HCT116 (cell line): ENCODE data around the gene NRROS. TPM values are rescaled to one million over a fixed set of nuclear protein-coding genes. Genes with fewer than 3 reads are reported as not detected.

Experiments used
- ATAC-seq: fragments of 200-7000 bp; cut with Tn5 transposase; 2 replicates; pipeline ENCODE4 v1.9.1; 2020; ENCODE audit warnings: mild to moderate bottlenecking, moderate library complexity
- BruUV-seq: library from RNA; stranded (reverse); fragments of 400-500 nt; replicated peaks from 2 replicates; lab custom pipeline; 2021; lab: Mats Ljungman, UMichigan
- CTCF ChIA-PET: fragments of 300-600 bp; sonication (Branson Sonifier 250); formaldehyde crosslinking; loops from one replicate; lab custom pipeline; 2021; ENCODE audit warnings: antibody characterized with exemption; lab: Charles Lee
- POLR2A ChIA-PET: fragments of 300-600, 350-600 bp; sonication (Branson Sonifier 250); formaldehyde crosslinking; loops from one replicate; lab custom pipeline; 2021; ENCODE audit warnings: antibody characterized with exemption; lab: Charles Lee
- RAD21 ChIA-PET, 2 experiments: fragments of 300-600 bp; sonication (Branson Sonifier 250); formaldehyde crosslinking; loops; one replicate each; lab custom pipeline; 2023; ENCODE audit warnings: low total read pairs in 2 of 2; ENCODE audit not compliant: uncharacterized antibody in 2 of 2, unreplicated experiment in 2 of 2, low non-redundant PET in 1 of 2; lab: Charles Lee
- DNase-seq: peaks from one replicate; pipeline ENCODE4 v3.0.0-alpha.2; 2010; ENCODE audit warnings: low read depth, low spot score
- H2AFZ ChIP-seq: fragments of 200-600 bp; shearing (Covaris generic), sonication (generic); 2 replicates; pipeline ENCODE4 v1.6.1; 2017; ENCODE audit warnings: low read depth, mixed run types, mixed read lengths, antibody characterized with exemption, low read length; ENCODE audit not compliant: poor library complexity, severe bottlenecking
- H3K27ac ChIP-seq: 2 replicates; pipeline ENCODE4 v1.5.1; 2012; ENCODE audit warnings: low read depth, low read length
- H3K27me3 ChIP-seq: fragments of 200-600 bp; sonication (generic); 2 replicates; pipeline ENCODE4 v1.6.1; 2016; ENCODE audit warnings: mixed run types, low read length, mixed read lengths; ENCODE audit not compliant: insufficient read depth
- H3K36me3 ChIP-seq, 2 experiments: fragments of 200-500 bp in 1 of 2; fragments of 200-600 bp in 1 of 2; sonication (Bioruptor generic) in 1 of 2; sonication (generic) in 1 of 2; 2 replicates each; pipeline versions ENCODE4 v1.5.1 to v1.6.1; 2014 to 2016; ENCODE audit warnings: low read length in 2 of 2, inconsistent platforms in 1 of 2, mixed read lengths in 1 of 2, mixed run types in 1 of 2; ENCODE audit not compliant: insufficient read depth in 2 of 2, control insufficient read depth in 1 of 2
- H3K4me1 ChIP-seq, 2 experiments: fragments of 200-600 bp in 1 of 2; sonication (generic) in 1 of 2; 2 replicates each; pipeline versions ENCODE4 v1.5.1 to v1.6.1; 2012 to 2017; ENCODE audit warnings: low read length in 2 of 2, inconsistent platforms in 1 of 2, mild to moderate bottlenecking in 1 of 2, mixed read lengths in 1 of 2, mixed run types in 1 of 2, moderate library complexity in 1 of 2; ENCODE audit not compliant: insufficient read depth in 2 of 2, control insufficient read depth in 1 of 2
- H3K4me2 ChIP-seq: fragments of 200-600 bp; sonication (generic); 2 replicates; pipeline ENCODE4 v1.6.1; 2017; ENCODE audit warnings: mixed run types, low read length, mixed read lengths
- H3K4me3 ChIP-seq, 2 experiments: fragments of 200-600 bp in 1 of 2; sonication (generic) in 1 of 2; replicated peaks in 1 of 2; 2 replicates each; pipeline ENCODE4 v1.5.1; 2011 to 2016; ENCODE audit warnings: low read length in 2 of 2, control low read depth in 1 of 2, low read depth in 1 of 2, mild to moderate bottlenecking in 1 of 2, mixed read lengths in 1 of 2, mixed run types in 1 of 2
- H3K79me2 ChIP-seq: fragments of 200-600 bp; sonication (generic); 2 replicates; pipeline ENCODE4 v1.6.1; 2017; ENCODE audit warnings: mild to moderate bottlenecking, mixed run types, low read length, moderate library complexity, mixed read lengths; ENCODE audit not compliant: insufficient read depth
- H3K9ac ChIP-seq: fragments of 200-600 bp; sonication (generic); 2 replicates; pipeline ENCODE4 v1.6.1; 2016; ENCODE audit warnings: low read length, mixed read lengths
- H3K9me2 ChIP-seq: fragments of 200-600 bp; sonication (generic), shearing (Covaris generic); 2 replicates; pipeline ENCODE4 v1.6.1; 2017; ENCODE audit warnings: mixed run types, mild to moderate bottlenecking, moderate library complexity; ENCODE audit not compliant: insufficient read depth
- H3K9me3 ChIP-seq, 2 experiments: fragments of 200-500 bp in 1 of 2; fragments of 200-600 bp in 1 of 2; sonication (Bioruptor generic) in 1 of 2; sonication (generic) in 1 of 2; 2 replicates each; pipeline ENCODE4 v1.6.1; 2014 to 2017; ENCODE audit warnings: low read length in 2 of 2, mixed read lengths in 2 of 2, inconsistent platforms in 1 of 2, low read depth in 1 of 2, mild to moderate bottlenecking in 1 of 2, mixed run types in 1 of 2, moderate library complexity in 1 of 2; ENCODE audit not compliant: control insufficient read depth in 1 of 2, insufficient read depth in 1 of 2
- H4K20me1 ChIP-seq: fragments of 200-600 bp; sonication (generic), shearing (Covaris generic); 2 replicates; pipeline ENCODE4 v1.6.1; 2017; ENCODE audit warnings: mixed run types, mild to moderate bottlenecking, moderate library complexity; ENCODE audit not compliant: insufficient read depth
- CBX3 ChIP-seq: IDR thresholded peaks from 2 replicates; pipeline ENCODE4 v1.6.1; 2012; ENCODE audit warnings: low read depth
- EZH2phosphoT487 ChIP-seq: fragments of 200-600 bp; IDR thresholded peaks from 2 replicates; pipeline ENCODE4 v1.6.1; 2018; ENCODE audit warnings: antibody characterized with exemption, borderline replicate concordance
- JUND ChIP-seq: IDR thresholded peaks from 2 replicates; pipeline ENCODE4 v1.6.1; 2012
- MAX ChIP-seq: IDR thresholded peaks from 2 replicates; pipeline ENCODE4 v1.6.1; 2012
- POLR2A ChIP-seq: IDR thresholded peaks from 2 replicates; pipeline ENCODE4 v1.7.0; 2011; ENCODE audit warnings: borderline replicate concordance; ENCODE audit not compliant: insufficient read depth, insufficient read length; ENCODE audit errors: extremely low read depth
- RAD21 ChIP-seq: IDR thresholded peaks from 2 replicates; pipeline ENCODE4 v1.6.1; 2012; ENCODE audit warnings: low read depth, mild to moderate bottlenecking
- YY1 ChIP-seq: IDR thresholded peaks from 2 replicates; pipeline ENCODE4 v1.6.1; 2011; ENCODE audit warnings: low read length, low read depth, moderate library complexity, mild to moderate bottlenecking; ENCODE audit not compliant: insufficient replicate concordance; ENCODE audit errors: extremely low read depth
- ZBTB33 ChIP-seq: IDR thresholded peaks from 2 replicates; pipeline ENCODE4 v1.6.1; 2011; ENCODE audit warnings: mild to moderate bottlenecking, low read length, moderate library complexity; ENCODE audit not compliant: insufficient replicate concordance; ENCODE audit errors: extremely low read depth
- ZFX ChIP-seq: fragments of 450-650 bp; IDR thresholded peaks from 2 replicates; pipeline ENCODE4 v1.6.1; 2017
- ZNF274 ChIP-seq: fragments of 200-500 bp; sonication (Bioruptor generic); IDR thresholded peaks from 2 replicates; pipeline ENCODE4 v1.6.1; 2014; ENCODE audit warnings: mild to moderate bottlenecking, low read depth, low read length, inconsistent platforms
- intact Hi-C: fragments of 100-400 bp; cut with micrococcal nuclease; formaldehyde crosslinking; loops from 2 replicates; pipeline ENCODE4 v1.10.0; 2022
- total RNA-seq: library from RNA; stranded (reverse); gene quantifications from one replicate; pipeline ENCODE4 v1.2.1, GENCODE V29; 2021; ENCODE audit not compliant: unreplicated experiment

NRROS gene
- total RNA-seq, 1 experiment from 2014 or later: 0.12 TPM

- intact Hi-C loops: no loop called here
- no peak overlapping the region for H3K4me3 ChIP-seq
- H3K4me1 ChIP-seq: peaks cover 1 to 15% of the 10 kb centered on the region in 2 experiments; a peak in 2 of 4 replicates
- H3K79me2 ChIP-seq: no peaks in the 10 kb centered on the region
- RAD21 ChIA-PET: no interaction called here
- H4K20me1 ChIP-seq: no peaks in the 10 kb centered on the region
- TF ChIP-seq MAX: no peak
- H3K9ac ChIP-seq: no peak overlapping the region
- no peaks in the 10 kb centered on the region for H3K36me3 ChIP-seq
- POLR2A ChIA-PET: no interaction called here
- ATAC-seq (no peak), DNase-seq (no peak)
- H3K9me2 ChIP-seq: no peaks in the 10 kb centered on the region
- no TSS peak for BruUV-seq
- CTCF ChIA-PET: no interaction called here
- no peak overlapping the region for H2AFZ ChIP-seq
- no peak overlapping the region for H3K4me2 ChIP-seq
- H3K9me3 ChIP-seq: no peaks in the 10 kb centered on the region
- H3K27me3 ChIP-seq: no peaks in the 10 kb centered on the region
- H3K27ac ChIP-seq: no peak overlapping the region
Measured at GRCh38 chr3:196627918-196628231, 11.6 kb upstream of the NRROS start.

GRCh38 chr3:196629228-196629627 is 10.3 kb upstream of the NRROS start:
- Histone ChIP-seq H2AFZ (no peak overlapping the region), H3K36me3 (no peaks in the 10 kb centered on the region), H3K79me2 (no peaks in the 10 kb centered on the region), H3K4me3 (no peak overlapping the region), H3K9me3 (no peaks in the 10 kb centered on the region), H3K27ac (no peak overlapping the region), H3K9me2 (no peaks in the 10 kb centered on the region), H3K9ac (no peak overlapping the region), H4K20me1 (no peaks in the 10 kb centered on the region), H3K27me3 (no peaks in the 10 kb centered on the region), H3K4me2 (no peak overlapping the region), H3K4me1 (peaks cover 2 to 17% of the 10 kb centered on the region in 2 experiments; a peak in 2 of 4 replicates)
- intact Hi-C loops: no loop called here
- TF ChIP-seq JUND: no peak
- no peak for TF ChIP-seq EZH2phosphoT487
- no peak for TF ChIP-seq ZBTB33
- no peak for TF ChIP-seq RAD21
- no peak for TF ChIP-seq CBX3
- no peak for TF ChIP-seq POLR2A
- TF ChIP-seq ZNF274: no peak
- no peak for TF ChIP-seq ZFX
- TF ChIP-seq YY1: no peak
- DNase-seq (no peak), ATAC-seq (no peak)
- RAD21 ChIA-PET: no interaction called here
- BruUV-seq: no TSS peak
- POLR2A ChIA-PET: interaction anchor here (1.2 kb wide), 1 partner anchor 15 kb away, joined by 3 read pairs; no protein-coding TSS in a partner anchor
- CTCF ChIA-PET: interaction anchor here (1.0 kb wide), 1 partner anchor 20 kb away, joined by 3 read pairs; no protein-coding TSS in a partner anchor
